ENCODE data around the gene NACA2. TPM values are rescaled to one million over a fixed set of nuclear protein-coding genes. Genes with fewer than 3 reads are reported as not detected.

NACA2 gene
- total RNA-seq, 1 experiment from 2014 or later = not detected

- Histone ChIP-seq H3K9ac (ENCODE audit: low read length) (no peak overlapping the region), H3K4me2 (ENCODE audit: low read length) (no peak overlapping the region), H3K4me3 (ENCODE audit: low read length) (no peak overlapping the region), H3K27me3 (ENCODE audit: low read length) (no peaks in the 10 kb centered on the region), H3K79me2 (ENCODE audit: low read length) (no peaks in the 10 kb centered on the region), H3F3A (ENCODE audit: low read length, unreplicated experiment) (no peaks in the 10 kb centered on the region), H3K27ac (ENCODE audit: low read length) (no peak overlapping the region), H3K36me3 (ENCODE audit: low read depth, low read length) (no peaks in the 10 kb centered on the region), H3K4me1 (ENCODE audit: insufficient read depth, low read length) (no peaks in the 10 kb centered on the region), H3K9me3 (ENCODE audit: low read length) (no peaks in the 10 kb centered on the region), H2AFZ (ENCODE audit: low read length) (no peak overlapping the region), H4K20me1 (ENCODE audit: low read length) (no peaks in the 10 kb centered on the region), H3K9me2 (replicated peaks; ENCODE audit: low read length) (no peaks in the 10 kb centered on the region)
- TF ChIP-seq CTCF (conservative IDR thresholded peaks at IDR 0.05; ENCODE audit: low read depth, low read length) = peak; percentile 97
- TF ChIP-seq EZH2phosphoT487 (IDR thresholded peaks at IDR 0.05; ENCODE audit: borderline replicate concordance, low read length) = no peak
- ChIA-PET CTCF (interaction anchor here (0.6 to 1.5 kb wide), 2 partner anchors 20 to 201 kb away, joined by 3 to 6 read pairs; no protein-coding TSS in a partner anchor), POLR2A (ENCODE audit: unreplicated experiment) (no interaction called here)
- DNase-seq (peak; percentile 86), ATAC-seq (peak; percentile 73)
- BruUV-seq (replicated peaks) = no TSS peak
- intact Hi-C loops (cut with micrococcal nuclease) = loop anchor here (1.0 to 5.0 kb wide), 5 partner anchors 51 to 471 kb away; partner anchors contain the start of gene MED13
Observed at GRCh38 chr17:61635913-61636432, 45.0 kb upstream of the NACA2 start.

- TF ChIP-seq EZH2 (IDR thresholded peaks at IDR 0.05; ENCODE audit: low read length, unreplicated experiment) = no peak
- no peak for TF ChIP-seq CTCF (conservative IDR thresholded peaks at IDR 0.05; ENCODE audit: low read depth, low read length)
- no peak for TF ChIP-seq EZH2phosphoT487 (IDR thresholded peaks at IDR 0.05; ENCODE audit: borderline replicate concordance, low read length)
- Histone ChIP-seq H3K9me3 (ENCODE audit: low read length) (no peaks in the 10 kb centered on the region), H3K9me2 (replicated peaks; ENCODE audit: low read length) (no peaks in the 10 kb centered on the region), H4K20me1 (ENCODE audit: low read length) (no peaks in the 10 kb centered on the region), H3K79me2 (ENCODE audit: low read length) (no peaks in the 10 kb centered on the region), H3K36me3 (ENCODE audit: low read depth, low read length) (no peaks in the 10 kb centered on the region), H2AFZ (ENCODE audit: low read length) (no peak overlapping the region), H3K9ac (ENCODE audit: low read length) (no peak overlapping the region), H3K27ac (ENCODE audit: low read length) (no peak overlapping the region), H3K4me3 (ENCODE audit: low read length) (no peak overlapping the region), H3F3A (ENCODE audit: low read length, unreplicated experiment) (no peaks in the 10 kb centered on the region), H3K4me1 (ENCODE audit: insufficient read depth, low read length) (no peaks in the 10 kb centered on the region), H3K4me2 (ENCODE audit: low read length) (no peak overlapping the region), H3K27me3 (ENCODE audit: low read length) (no peaks in the 10 kb centered on the region)
- ChIA-PET POLR2A (ENCODE audit: unreplicated experiment) (no interaction called here), CTCF (interaction anchor here (0.7 to 1.5 kb wide), 2 partner anchors 201 kb away, joined by 3 to 6 read pairs; no protein-coding TSS in a partner anchor)
- intact Hi-C loops (cut with micrococcal nuclease) = loop anchor here (5.0 kb wide), 2 partner anchors 432 to 472 kb away; partner anchors contain the start of gene MED13
- no TSS peak for BruUV-seq (replicated peaks)
- ATAC-seq (no peak), DNase-seq (no peak)
Observed at GRCh38 chr17:61634942-61635538, 44.0 kb upstream of the NACA2 start.

- no peak for DNase-seq
Observed at GRCh38 chr17:61634011-61634539, 43.1 kb upstream of the NACA2 start.

More at GRCh38 chr17:61634011-61634539, 43.1 kb upstream of the NACA2 start:
- Histone ChIP-seq H3K9ac (ENCODE audit: low read length) (no peak overlapping the region), H3K36me3 (ENCODE audit: low read depth, low read length) (no peaks in the 10 kb centered on the region), H3K27ac (ENCODE audit: low read length) (no peak overlapping the region), H2AFZ (ENCODE audit: low read length) (no peak overlapping the region), H3K9me2 (replicated peaks; ENCODE audit: low read length) (no peaks in the 10 kb centered on the region), H3K4me1 (ENCODE audit: insufficient read depth, low read length) (no peaks in the 10 kb centered on the region), H3K4me2 (ENCODE audit: low read length) (no peak overlapping the region), H3K27me3 (ENCODE audit: low read length) (no peaks in the 10 kb centered on the region), H3K9me3 (ENCODE audit: low read length) (no peaks in the 10 kb centered on the region), H4K20me1 (ENCODE audit: low read length) (no peaks in the 10 kb centered on the region), H3K79me2 (ENCODE audit: low read length) (no peaks in the 10 kb centered on the region), H3F3A (ENCODE audit: low read length, unreplicated experiment) (no peaks in the 10 kb centered on the region), H3K4me3 (ENCODE audit: low read length) (no peak overlapping the region)
- ChIA-PET CTCF (no interaction called here), POLR2A (ENCODE audit: unreplicated experiment) (no interaction called here)
- TF ChIP-seq CTCF (conservative IDR thresholded peaks at IDR 0.05; ENCODE audit: low read depth, low read length) (no peak), EZH2phosphoT487 (IDR thresholded peaks at IDR 0.05; ENCODE audit: borderline replicate concordance, low read length) (no peak), EZH2 (IDR thresholded peaks at IDR 0.05; ENCODE audit: low read length, unreplicated experiment) (no peak)
- BruUV-seq (replicated peaks) = no TSS peak
- no peak for ATAC-seq
- intact Hi-C loops (cut with micrococcal nuclease) = no loop called here
